AG04450 (cell line): ENCODE results near the gene INHBC. TPM values are rescaled to one million over a fixed set of nuclear protein-coding genes. Genes with fewer than 3 reads are reported as not detected.
"Not testable (repeated sequence)": the region's sequence is repeated elsewhere in the genome, so short reads cannot be mapped to it uniquely, and the experiment has no call there.

ENCODE experiments used
- CTCF ChIA-PET: fragments of 300-600, 350-600 bp; formaldehyde crosslinking; extraction: SDS; loops from one replicate; lab custom pipeline; 2022; ENCODE audit warnings: antibody characterized with exemption, inconsistent platforms; lab: Charles Lee
- POLR2A ChIA-PET: fragments of 350-600 bp; formaldehyde crosslinking; extraction: SDS; loops from one replicate; lab custom pipeline; 2021; ENCODE audit warnings: antibody characterized with exemption, inconsistent platforms; lab: Yijun Ruan, JAX
- DNase-seq: peaks from one replicate; pipeline ENCODE4 v3.0.0-alpha.2; 2011; ENCODE audit warnings: low read depth, low spot score
- H3K27ac ChIP-seq: one replicate; pipeline ENCODE4 v1.5.1; 2012; ENCODE audit warnings: low read depth, low read length, control low read depth
- H3K27me3 ChIP-seq: one replicate; pipeline ENCODE4 v1.6.0; 2012; ENCODE audit warnings: low read length; ENCODE audit not compliant: control insufficient read depth, insufficient read depth
- H3K4me3 ChIP-seq: 2 replicates; pipeline ENCODE4 v1.5.1; 2011; ENCODE audit warnings: mild to moderate bottlenecking, low read depth, low read length, control low read depth
- H3K9me3 ChIP-seq: 2 replicates; pipeline ENCODE4 v1.5.1; 2012; ENCODE audit warnings: low read length; ENCODE audit not compliant: control insufficient read depth, insufficient read depth
- polyA plus RNA-seq: library from polyadenylated mRNA; depleted of rRNA; stranded (reverse); fragments of >200 nt; gene quantifications from 2 replicates; pipeline ENCODE4 v1.2.3, GENCODE V29; 2011
- TF ChIP-seq, protein P1 (sequence below): IDR thresholded peaks from 2 replicates; pipeline ENCODE4 v1.5.1; 2011; ENCODE audit warnings: low read depth, low read length, control low read depth, inconsistent platforms

The INHBC gene
- polyA plus RNA-seq, 1 experiment: not detected

DNA sequence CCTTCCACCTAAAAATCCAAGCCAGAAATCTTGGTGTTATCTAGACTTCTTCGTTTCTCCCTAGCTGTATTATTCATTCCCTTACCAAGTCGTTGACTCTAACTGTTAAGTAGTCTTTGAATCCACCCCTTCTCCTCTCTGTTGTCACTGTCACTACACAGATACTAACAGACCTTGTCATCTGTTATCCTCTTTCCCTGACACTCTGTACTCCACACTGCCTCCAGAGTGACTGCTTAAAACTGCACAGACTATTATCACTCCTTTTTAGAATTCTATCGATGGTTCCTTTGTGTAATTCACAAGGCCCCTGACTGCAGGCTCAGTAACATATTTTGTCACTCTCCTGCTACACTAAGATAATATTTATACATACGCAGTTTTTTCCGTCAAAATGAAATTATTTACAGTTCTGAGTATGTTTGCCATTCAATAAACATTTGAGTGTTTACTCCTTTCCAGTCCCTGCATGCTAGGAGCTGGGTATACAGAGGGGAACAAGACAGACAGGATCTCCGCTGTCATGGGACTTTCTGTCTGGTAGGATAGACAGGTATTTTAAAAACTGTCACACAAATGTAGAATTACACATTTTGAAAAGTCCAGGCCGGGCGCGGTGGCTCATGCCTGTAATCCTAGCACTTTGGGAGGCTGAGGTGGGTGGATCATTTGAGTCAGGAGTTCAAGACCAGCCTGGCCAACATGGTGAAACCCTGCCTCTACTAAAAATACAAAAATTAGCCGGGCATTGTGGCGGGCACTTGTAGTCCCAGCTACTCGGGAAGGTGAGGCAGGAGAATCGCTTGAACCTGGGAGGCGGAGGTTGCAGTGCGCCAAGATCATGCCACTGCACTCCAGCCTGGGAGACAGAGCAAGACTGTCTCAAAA, 57.1 kb downstream of the INHBC start:
- no peak for DNase-seq
- Histone ChIP-seq H3K27ac (no peak overlapping the region), H3K27me3 (no peaks in the 10 kb centered on the region), H3K9me3 (no peaks in the 10 kb centered on the region; the same call in 1 of the 2 replicates), H3K4me3 (no peak overlapping the region)
- CTCF ChIA-PET: interaction anchor here (0.8 kb wide), 1 partner anchor 33 kb away, joined by 3 read pairs; no protein-coding TSS in a partner anchor
- POLR2A ChIA-PET: no interaction called here
- TF ChIP-seq, protein P1, sequence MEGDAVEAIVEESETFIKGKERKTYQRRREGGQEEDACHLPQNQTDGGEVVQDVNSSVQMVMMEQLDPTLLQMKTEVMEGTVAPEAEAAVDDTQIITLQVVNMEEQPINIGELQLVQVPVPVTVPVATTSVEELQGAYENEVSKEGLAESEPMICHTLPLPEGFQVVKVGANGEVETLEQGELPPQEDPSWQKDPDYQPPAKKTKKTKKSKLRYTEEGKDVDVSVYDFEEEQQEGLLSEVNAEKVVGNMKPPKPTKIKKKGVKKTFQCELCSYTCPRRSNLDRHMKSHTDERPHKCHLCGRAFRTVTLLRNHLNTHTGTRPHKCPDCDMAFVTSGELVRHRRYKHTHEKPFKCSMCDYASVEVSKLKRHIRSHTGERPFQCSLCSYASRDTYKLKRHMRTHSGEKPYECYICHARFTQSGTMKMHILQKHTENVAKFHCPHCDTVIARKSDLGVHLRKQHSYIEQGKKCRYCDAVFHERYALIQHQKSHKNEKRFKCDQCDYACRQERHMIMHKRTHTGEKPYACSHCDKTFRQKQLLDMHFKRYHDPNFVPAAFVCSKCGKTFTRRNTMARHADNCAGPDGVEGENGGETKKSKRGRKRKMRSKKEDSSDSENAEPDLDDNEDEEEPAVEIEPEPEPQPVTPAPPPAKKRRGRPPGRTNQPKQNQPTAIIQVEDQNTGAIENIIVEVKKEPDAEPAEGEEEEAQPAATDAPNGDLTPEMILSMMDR: no peak

DNA sequence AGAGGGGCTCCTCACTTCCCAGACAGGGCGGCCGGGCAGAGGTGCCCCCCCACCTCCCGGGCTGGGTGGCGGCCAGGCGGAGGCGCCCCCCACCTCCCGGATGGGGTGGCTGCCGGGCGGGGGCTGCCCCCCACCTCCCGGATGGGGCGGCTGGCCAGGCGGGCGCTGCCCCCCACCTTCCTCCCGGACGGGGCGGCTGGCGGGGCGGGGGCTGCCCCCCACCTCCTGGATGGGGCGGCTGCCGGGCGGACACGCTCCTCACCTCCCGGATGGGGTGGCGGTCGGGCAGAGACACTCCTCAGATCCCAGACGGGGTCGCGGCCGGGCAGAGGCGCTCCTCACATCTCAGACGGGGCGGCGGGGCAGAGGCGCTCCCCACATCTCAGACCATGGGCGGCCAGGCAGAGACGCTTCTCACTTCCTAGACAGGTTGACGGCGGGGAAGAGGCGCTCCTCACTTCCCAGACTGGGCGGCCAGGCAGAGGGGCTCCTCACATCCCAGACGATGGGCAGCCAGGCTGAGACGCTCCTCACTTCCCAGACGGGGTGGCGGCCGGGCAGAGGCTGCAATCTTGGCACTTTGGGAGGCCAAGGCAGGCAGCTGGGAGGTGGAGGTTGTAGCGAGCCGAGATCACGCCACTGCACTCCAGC, 60.6 kb downstream of the INHBC start:
- H3K27ac ChIP-seq, POLR2A ChIA-PET, H3K27me3 ChIP-seq, H3K9me3 ChIP-seq, DNase-seq, H3K4me3 ChIP-seq, CTCF ChIA-PET: not testable (repeated sequence)

DNA sequence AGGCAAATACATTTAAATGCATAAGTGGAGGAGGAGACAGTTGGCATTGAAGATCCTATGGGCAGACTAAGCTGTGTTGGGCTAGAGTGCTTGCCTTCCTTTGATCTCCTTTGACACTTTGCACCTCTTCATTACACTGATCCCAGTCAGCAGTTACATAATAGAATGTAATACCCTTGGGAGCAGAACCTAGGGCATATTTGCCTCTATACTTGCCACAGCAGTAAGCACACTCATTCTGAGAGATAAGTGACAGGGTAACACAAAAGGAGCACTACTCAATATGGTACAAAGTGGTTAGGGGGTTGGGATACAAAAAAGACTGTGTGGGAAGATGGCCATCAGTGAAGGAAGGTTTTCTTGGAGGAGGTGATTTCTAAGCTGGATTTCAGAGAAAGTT, 62.2 kb downstream of the INHBC start:
- no peak for DNase-seq
- TF ChIP-seq, protein P1: no peak
- ChIA-PET CTCF (interaction anchor here (1.0 kb wide), 1 partner anchor 38 kb away, joined by 4 read pairs; no protein-coding TSS in a partner anchor), POLR2A (no interaction called here)
- Histone ChIP-seq H3K9me3 (no peaks in the 10 kb centered on the region; the same call in 1 of the 2 replicates), H3K27me3 (no peaks in the 10 kb centered on the region), H3K4me3 (no peak overlapping the region), H3K27ac (no peak overlapping the region)

DNA sequence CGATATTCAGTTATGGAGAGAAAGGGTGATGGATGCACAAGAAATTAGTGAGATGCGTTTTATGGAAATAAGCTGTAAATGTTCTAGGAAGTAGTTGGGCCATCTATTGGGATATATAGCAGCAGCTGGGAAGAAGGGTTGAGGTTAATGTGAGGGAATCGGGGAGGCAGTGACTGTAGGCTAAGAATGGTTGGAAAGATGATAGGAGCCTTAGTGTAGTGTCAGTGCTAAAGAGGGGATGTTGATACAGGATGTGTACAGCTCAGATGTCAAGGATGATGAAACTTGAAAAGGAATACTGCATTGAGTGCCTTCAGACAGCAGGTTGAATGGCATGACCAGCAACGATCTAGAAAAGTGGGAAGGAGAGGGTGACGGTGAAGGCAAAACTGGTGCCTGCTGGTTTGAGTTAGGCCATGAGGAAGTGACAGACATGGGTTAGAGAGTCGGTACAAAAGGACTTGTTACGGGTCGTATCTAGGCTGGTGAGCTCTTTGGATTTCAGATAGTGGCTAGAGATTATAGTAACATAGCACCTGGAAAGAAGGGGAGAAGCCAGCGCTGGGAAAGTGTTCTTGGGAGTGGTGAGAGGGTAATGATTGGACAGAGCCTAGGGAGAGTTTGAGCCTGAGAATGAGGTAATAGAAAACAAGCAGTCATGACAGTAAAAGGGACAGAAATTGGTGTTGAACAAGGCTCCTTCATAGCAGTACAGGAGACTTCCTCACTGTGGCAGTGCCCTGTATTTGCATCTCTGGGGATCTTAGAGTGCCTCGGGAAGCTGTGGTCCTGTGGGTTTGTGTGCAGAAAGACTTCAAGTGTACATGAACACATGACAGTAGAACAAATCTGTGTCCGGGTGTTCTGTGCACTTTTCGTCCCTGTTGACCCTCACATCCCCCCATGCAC, 62.9 kb downstream of the INHBC start:
- DNase-seq: no peak
- Histone ChIP-seq H3K9me3 (no peaks in the 10 kb centered on the region; the same call in 1 of the 2 replicates), H3K27me3 (no peaks in the 10 kb centered on the region), H3K27ac (no peak overlapping the region), H3K4me3 (no peak overlapping the region)
- ChIA-PET POLR2A (no interaction called here), CTCF (interaction anchor here (1.0 kb wide), 1 partner anchor 39 kb away, joined by 4 read pairs; no protein-coding TSS in a partner anchor)
- TF ChIP-seq, protein P1: no peak

DNA sequence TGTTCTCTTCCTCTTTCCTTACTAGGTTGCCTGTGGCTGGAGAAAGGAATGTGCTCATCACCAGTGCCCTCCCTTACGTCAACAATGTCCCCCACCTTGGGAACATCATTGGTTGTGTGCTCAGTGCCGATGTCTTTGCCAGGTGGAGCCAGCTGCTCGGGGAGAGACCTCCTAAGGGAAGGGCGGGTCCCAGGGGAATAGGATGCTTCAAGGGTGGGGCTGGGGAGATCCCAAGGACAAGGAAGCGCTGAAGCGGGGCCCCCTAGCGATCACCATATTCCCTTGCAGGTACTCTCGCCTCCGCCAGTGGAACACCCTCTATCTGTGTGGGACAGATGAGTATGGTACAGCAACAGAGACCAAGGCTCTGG, 63.5 kb downstream of the INHBC start:
- TF ChIP-seq, protein P1: 0 out of 2 replicates have a peak, but pooled peaks have one; percentile 8
- Histone ChIP-seq H3K27ac (no peak overlapping the region), H3K4me3 (no peak overlapping the region), H3K27me3 (no peaks in the 10 kb centered on the region), H3K9me3 (no peaks in the 10 kb centered on the region; the same call in 1 of the 2 replicates)
- DNase-seq: no peak
- POLR2A ChIA-PET: no interaction called here
- CTCF ChIA-PET: no interaction called here
